GM10266 (cell line): Measurements from ENCODE around the gene PLCG2.
"Not testable (repeated sequence)": the region's sequence is repeated elsewhere in the genome, so short reads cannot be mapped to it uniquely, and the experiment has no call there.

ENCODE experiments used
- DNase-seq: peaks from one replicate; pipeline ENCODE4 v3.0.0; 2012; ENCODE audit errors: extremely low spot score
- TF ChIP-seq, protein P1 (sequence below): IDR thresholded peaks from 2 replicates; pipeline ENCODE4 v1.5.1; 2012; ENCODE audit warnings: mild to moderate bottlenecking, low read depth; ENCODE audit not compliant: control insufficient read depth, insufficient read depth; ENCODE audit errors: missing control alignments

PLCG2 gene

DNA sequence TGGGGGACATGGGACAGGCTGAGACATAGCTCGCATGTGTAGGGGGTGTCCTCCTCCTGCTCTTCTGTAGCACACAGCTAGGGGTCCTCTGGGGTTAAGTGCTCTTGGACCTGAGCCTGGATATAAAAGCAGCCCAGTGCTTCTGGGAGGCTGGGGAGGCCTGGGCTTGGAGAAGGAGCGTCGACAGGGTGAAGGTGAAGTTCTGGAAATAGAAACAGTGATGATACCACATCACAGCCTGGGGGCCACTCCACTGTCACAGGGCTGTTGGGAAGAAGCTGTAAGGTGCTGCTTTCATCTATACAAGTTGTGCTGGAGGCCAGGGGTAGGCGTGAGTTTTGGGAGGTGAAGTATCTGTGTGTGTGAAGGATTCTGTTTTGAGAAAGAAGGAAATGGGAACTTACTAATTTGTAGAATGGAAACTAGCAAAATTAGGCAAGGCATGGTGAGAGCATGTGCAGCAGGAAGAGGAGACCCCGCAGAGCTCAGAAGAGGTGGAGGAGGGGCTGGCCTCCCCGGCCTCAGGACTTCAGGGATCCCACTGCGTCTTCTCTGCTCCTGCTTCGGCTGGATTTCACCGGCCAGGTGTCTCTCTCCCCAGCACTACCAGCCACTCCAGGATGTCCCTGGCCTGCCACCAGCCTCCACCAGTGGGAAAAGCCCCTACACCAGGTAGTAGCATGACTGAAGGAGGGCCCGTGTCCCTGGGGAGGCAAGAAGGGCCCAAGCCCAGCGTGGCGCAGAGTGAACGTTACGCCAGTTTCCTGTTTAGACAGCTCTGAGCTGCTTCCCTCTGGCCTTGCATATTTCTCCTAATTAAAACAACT lies 19.4 kb downstream of the PLCG2 start:
- TF ChIP-seq, protein P1, sequence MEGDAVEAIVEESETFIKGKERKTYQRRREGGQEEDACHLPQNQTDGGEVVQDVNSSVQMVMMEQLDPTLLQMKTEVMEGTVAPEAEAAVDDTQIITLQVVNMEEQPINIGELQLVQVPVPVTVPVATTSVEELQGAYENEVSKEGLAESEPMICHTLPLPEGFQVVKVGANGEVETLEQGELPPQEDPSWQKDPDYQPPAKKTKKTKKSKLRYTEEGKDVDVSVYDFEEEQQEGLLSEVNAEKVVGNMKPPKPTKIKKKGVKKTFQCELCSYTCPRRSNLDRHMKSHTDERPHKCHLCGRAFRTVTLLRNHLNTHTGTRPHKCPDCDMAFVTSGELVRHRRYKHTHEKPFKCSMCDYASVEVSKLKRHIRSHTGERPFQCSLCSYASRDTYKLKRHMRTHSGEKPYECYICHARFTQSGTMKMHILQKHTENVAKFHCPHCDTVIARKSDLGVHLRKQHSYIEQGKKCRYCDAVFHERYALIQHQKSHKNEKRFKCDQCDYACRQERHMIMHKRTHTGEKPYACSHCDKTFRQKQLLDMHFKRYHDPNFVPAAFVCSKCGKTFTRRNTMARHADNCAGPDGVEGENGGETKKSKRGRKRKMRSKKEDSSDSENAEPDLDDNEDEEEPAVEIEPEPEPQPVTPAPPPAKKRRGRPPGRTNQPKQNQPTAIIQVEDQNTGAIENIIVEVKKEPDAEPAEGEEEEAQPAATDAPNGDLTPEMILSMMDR, result no peak
- DNase-seq, result peak; percentile 64

DNA sequence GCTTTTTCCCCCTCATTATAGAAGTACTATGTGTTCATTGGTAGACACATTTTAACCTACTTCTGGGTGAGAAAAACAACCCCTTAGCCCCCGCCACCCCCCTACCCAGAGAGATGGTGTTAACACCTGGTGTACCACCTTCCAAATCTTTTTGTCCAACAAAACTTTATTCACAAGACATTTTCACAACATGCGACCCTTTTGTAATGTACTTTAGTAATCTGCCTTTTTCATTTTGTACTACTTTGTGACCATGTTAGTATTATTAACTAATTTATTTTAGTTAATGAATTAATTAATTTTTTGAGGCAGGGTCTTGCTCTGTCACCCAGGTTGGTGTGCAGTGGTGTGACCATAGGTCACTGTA lies 20.0 kb downstream of the PLCG2 start:
- TF ChIP-seq, protein P1, result no peak
- DNase-seq, result no peak

DNA sequence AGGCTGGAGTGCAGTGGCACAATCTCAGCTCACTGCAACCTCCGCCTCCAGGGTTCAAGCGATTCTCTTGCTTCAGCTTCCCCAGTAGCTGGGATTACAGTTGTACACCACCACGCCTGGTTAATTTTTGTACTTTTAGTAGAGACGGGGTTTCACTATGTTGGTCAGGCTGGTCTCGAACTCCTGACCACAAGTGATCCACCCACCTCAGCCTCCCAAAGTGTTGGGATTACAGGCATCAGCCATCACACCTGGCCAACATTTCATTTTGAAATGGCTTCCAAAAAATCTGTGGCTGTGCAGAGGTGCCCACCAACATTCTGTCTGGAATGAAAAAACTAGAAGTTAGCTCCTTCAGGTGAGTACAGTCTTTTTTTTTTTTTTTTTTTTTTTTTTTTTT lies 22.6 kb downstream of the PLCG2 start:
- not testable (repeated sequence) for DNase-seq

DNA sequence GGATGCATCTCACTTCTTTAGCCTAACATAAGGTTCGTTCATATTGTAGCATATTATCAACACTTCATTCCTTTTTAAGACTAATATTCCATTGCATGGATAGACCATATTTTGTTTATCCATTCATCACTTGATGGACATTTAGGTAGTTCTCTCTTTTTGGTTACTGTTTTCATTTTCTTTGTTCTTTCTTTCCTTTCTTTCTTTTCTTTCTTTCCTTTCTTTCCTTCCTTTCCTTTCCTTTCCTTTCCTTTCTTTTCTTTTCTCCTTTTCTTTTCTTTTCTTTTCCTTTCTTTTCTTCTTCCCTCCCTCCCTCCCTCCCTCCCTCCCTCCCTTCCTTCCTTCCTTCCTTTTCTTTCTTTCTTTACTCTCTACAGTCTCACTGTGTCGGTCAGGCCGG lies 24.2 kb downstream of the PLCG2 start:
- TF ChIP-seq, protein P1, result no peak
- no peak for DNase-seq

DNA sequence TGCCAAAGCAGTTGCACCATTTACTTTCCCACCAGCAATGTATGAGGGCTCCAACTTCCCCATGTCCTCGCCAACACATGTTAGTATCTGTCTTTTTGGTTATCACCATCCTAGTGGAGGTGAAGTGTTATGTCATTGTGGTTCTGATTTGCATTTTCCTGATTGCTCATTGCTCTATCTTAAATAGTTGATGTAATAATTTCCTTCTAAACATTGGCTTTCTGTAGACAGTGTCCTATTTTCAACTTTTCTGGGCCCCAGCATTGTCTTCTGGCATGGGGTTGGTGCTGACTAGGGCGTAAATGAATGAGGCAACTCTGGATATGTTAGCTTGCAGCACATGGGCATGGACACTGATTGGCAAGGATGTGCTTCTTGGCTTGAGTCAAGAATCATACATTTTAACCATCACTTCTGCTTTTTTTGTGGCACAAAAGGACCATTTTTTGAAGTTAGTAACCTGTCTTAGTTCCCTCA lies 25.1 kb downstream of the PLCG2 start:
- no peak for DNase-seq
- TF ChIP-seq, protein P1, result no peak

DNA sequence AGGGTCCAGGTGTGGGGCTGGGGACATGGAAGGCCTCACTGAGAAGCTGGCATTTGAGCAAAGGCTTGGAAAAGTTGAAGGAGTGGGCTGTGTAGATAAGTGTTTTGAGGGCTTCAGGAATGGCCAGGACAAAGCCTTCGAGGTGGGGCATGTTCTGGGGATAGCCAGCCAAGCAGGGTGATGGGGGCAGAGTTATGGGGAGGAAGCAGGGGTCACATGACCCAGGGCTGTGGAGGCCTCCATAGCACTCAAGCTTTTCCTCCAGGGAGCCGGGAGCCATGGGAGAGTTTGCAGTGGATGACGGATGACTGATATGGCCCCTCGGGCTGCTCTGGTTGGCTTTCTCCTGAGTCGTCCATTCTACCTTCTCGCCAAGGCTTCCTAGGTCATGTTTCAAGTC lies 27.6 kb downstream of the PLCG2 start:
- TF ChIP-seq, protein P1, result no peak
- no peak for DNase-seq

DNA sequence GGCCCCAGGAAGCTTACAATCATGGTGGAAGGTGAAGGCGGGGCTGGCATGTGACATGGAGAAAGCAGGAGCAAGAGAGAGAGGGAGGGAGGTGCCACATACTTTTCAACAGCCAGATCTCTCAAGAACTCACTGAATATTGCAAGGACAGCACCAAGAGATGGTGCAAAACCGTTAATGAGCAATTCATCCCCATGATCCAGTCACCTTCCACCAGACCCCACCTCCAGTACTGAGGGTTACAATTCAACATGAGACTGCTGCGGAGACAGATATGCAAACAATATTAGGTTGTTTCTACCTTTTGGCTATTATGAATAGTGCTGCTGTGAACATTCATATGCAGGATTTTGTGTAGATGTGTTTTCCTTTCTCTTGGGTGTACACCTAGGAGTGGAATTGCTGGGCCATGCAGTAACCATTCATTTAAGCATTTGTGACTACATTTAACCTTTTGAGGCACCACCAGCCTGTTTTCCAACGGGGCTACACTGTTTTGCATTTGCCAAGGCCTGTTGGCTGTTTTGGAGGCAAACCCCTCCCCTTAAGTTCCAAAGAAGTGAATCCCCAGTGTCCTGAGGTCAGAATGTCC lies 28.8 kb downstream of the PLCG2 start:
- TF ChIP-seq, protein P1, result no peak
- DNase-seq, result no peak
